Sigmoid colon (tissue), 7 donors: ENCODE measurements around the gene VWA1. TPM values are rescaled to one million over a fixed set of nuclear protein-coding genes. Genes with fewer than 3 reads are reported as not detected.
"Not testable (repeated sequence)": the region's sequence is repeated elsewhere in the genome, so short reads cannot be mapped to it uniquely, and the experiment has no call there.

ENCODE experiments used
- DNase-seq: peaks from one replicate; pipeline ENCODE4 v3.0.0-alpha.2; 2019
- H3K27ac ChIP-seq, 4 donors: fragments of 200-600 bp; sonication (generic); one replicate each; pipeline ENCODE4 v1.5.1; 2016 to 2019; ENCODE audit warnings: mild to moderate bottlenecking in 1 of 4
- H3K27me3 ChIP-seq, 3 donors: fragments of 200-600 bp; sonication (generic); one replicate each; pipeline ENCODE4 v1.5.1; 2019; ENCODE audit warnings: mild to moderate bottlenecking in 1 of 3
- H3K36me3 ChIP-seq, 4 donors: fragments of 200-600 bp; sonication (generic); one replicate each; pipeline ENCODE4 v1.5.1; 2016 to 2019
- H3K4me1 ChIP-seq, 4 donors: fragments of 200-600 bp; sonication (generic); one replicate each; pipeline ENCODE4 v1.5.1; 2017 to 2019
- H3K4me3 ChIP-seq, 4 donors: fragments of 200-600 bp; sonication (generic); one replicate each; pipeline ENCODE4 v1.5.1; 2017 to 2019; ENCODE audit warnings: mild to moderate bottlenecking in 2 of 4, moderate library complexity in 1 of 4
- H3K9me3 ChIP-seq, 4 donors: fragments of 200-600 bp in 3 of 4; sonication (generic) in 3 of 4; one replicate each; pipeline versions ENCODE4 v1.5.1 to v1.6.1; 2013 to 2019
- CTCF ChIP-seq, 4 experiments: fragments of 450-650 bp in 3 of 4; fragments of 200-600 bp in 1 of 4; IDR thresholded peaks; one replicate each; pipeline ENCODE4 v1.5.1; 2016 to 2019; ENCODE audit warnings: antibody characterized with exemption in 4 of 4, mild to moderate bottlenecking in 3 of 4, moderate library complexity in 2 of 4
- EP300 ChIP-seq, 4 donors: sonication (generic); formaldehyde crosslinking; IDR thresholded peaks; one replicate each; pipeline ENCODE4 v1.6.1; 2017; ENCODE audit warnings: antibody characterized with exemption in 4 of 4
- POLR2A ChIP-seq, 2 donors: fragments of 450-650 bp; IDR thresholded peaks; one replicate each; pipeline ENCODE4 v1.6.1; 2016; ENCODE audit warnings: antibody characterized with exemption in 2 of 2, mild to moderate bottlenecking in 2 of 2, moderate library complexity in 2 of 2
- POLR2AphosphoS5 ChIP-seq, 4 donors: sonication (generic); formaldehyde crosslinking; IDR thresholded peaks; one replicate each; pipeline ENCODE4 v1.6.1; 2017; ENCODE audit warnings: antibody characterized with exemption in 4 of 4
- WGBS, 2 donors: extraction: QIAGEN DNeasy Blood & Tissue Kit; methylation state at CpG; one replicate each; pipeline ENCODE4 v1.1.7; 2013; 5-methylcytosine and 5-hydroxymethylcytosine counted together
- intact Hi-C: fragments of 100-400 bp; cut with DNase I; formaldehyde crosslinking; loops from one replicate; pipeline ENCODE4 v1.15.1; 2023
- polyA plus RNA-seq, 3 donors: library from polyadenylated mRNA; stranded (reverse); fragments of 200-250 nt; gene quantifications; one replicate each; pipeline ENCODE4 v1.2.3, GENCODE V29; 2013
- total RNA-seq, 4 donors: library from RNA; depleted of rRNA; stranded (reverse); fragments of >200 nt; gene quantifications; one replicate each; pipeline ENCODE4 v1.1.0, GENCODE V29; 2016
- donor health status: healthy with polysubstance abuse.
- donor health status: Bipolar disorder and iron deficiency.
- donor health status: healthy.

The VWA1 gene
- total and polyA plus RNA-seq, 7 donors, result 2.4 to 107 (median 47.1) TPM

- H3K9me3 ChIP-seq, result no peaks in the 10 kb centered on the region
- no peak overlapping the region for H3K27ac ChIP-seq
- no peak overlapping the region for H3K4me3 ChIP-seq
- intact Hi-C loops, result no loop called here
- peaks cover 0 to 58% (median 39%) of the 10 kb centered on the region in 4 donors for H3K4me1 ChIP-seq
- 87% methylated on average over 7 of the region's 7 CpGs for WGBS, 2 donors
- H3K36me3 ChIP-seq, result peaks cover 3 to 53% (median 28%) of the 10 kb centered on the region in 4 donors
- DNase-seq, result no peak
- H3K27me3 ChIP-seq, result no peaks in the 10 kb centered on the region
- TF ChIP-seq CTCF (IDR thresholded peaks at IDR 0.05), result no peak
- TF ChIP-seq POLR2AphosphoS5 (IDR thresholded peaks at IDR 0.05), result no peak
- no peak for TF ChIP-seq POLR2A (IDR thresholded peaks at IDR 0.05)
- no peak for TF ChIP-seq EP300 (IDR thresholded peaks at IDR 0.05)
These were observed 31.8 kb upstream of the VWA1 start for GRCh38 chr1:1403653-1404052.

GRCh38 chr1:1406101-1406820 lies 29.2 kb upstream of the VWA1 start:
- H3K36me3 ChIP-seq, result peaks cover 0 to 44% (median 22%) of the 10 kb centered on the region in 4 donors
- H3K9me3 ChIP-seq, result no peaks in the 10 kb centered on the region
- peak overlapping the region; percentile 86 to 95 (median 93) for H3K27ac ChIP-seq
- intact Hi-C loops, result no loop called here
- 39 to 42% methylated on average over 43 of the region's 43 CpGs for WGBS, 2 donors
- TF ChIP-seq POLR2AphosphoS5 (IDR thresholded peaks at IDR 0.05) (no peak), POLR2A (IDR thresholded peaks at IDR 0.05) (no peak), EP300 (IDR thresholded peaks at IDR 0.05) (no peak), CTCF (IDR thresholded peaks at IDR 0.05) (no peak)
- no peaks in the 10 kb centered on the region for H3K27me3 ChIP-seq
- H3K4me1 ChIP-seq, result peaks cover 0 to 48% (median 37%) of the 10 kb centered on the region in 4 donors
- no peak for DNase-seq
- H3K4me3 ChIP-seq, result peak overlapping the region; percentile 85 to 99 (median 96)

- H3K36me3 ChIP-seq, result peaks cover 0 to 37% (median 18%) of the 10 kb centered on the region in 4 donors
- H3K9me3 ChIP-seq, result no peaks in the 10 kb centered on the region
- 1% methylated on average over 98 of the region's 98 CpGs for WGBS, 2 donors
- peak; percentile 87 to 96 (median 94) for TF ChIP-seq POLR2AphosphoS5 (IDR thresholded peaks at IDR 0.05)
- TF ChIP-seq EP300 (IDR thresholded peaks at IDR 0.05), result no peak
- TF ChIP-seq POLR2A (IDR thresholded peaks at IDR 0.05), result peak; percentile 51 to 80
- H3K4me3 ChIP-seq, result peak within 1 kb of the TSS; percentile 85 to 99 (median 96)
- intact Hi-C loops, result no loop called here
- H3K4me1 ChIP-seq, result peaks cover 0 to 44% (median 37%) of the 10 kb centered on the region in 4 donors
- DNase-seq, result peak; percentile 97
- no peaks in the 10 kb centered on the region for H3K27me3 ChIP-seq
- H3K27ac ChIP-seq, result peak within 1 kb of the TSS; percentile 86 to 95 (median 93)
These were observed 28.5 kb upstream of the VWA1 start, which contains the start of gene MRPL20 for GRCh38 chr1:1406821-1407635. MRPL20 (minus strand) TSS chr1:1407293; CDS start chr1:1407217, 76 bp downstream.

- Histone ChIP-seq H3K27ac (peak overlapping the region; percentile 86 to 95 (median 93)), H3K36me3 (peaks cover 0 to 29% (median 14%) of the 10 kb centered on the region in 4 donors), H3K27me3 (no peaks in the 10 kb centered on the region), H3K9me3 (no peaks in the 10 kb centered on the region), H3K4me1 (peaks cover 0 to 44% (median 37%) of the 10 kb centered on the region in 4 donors), H3K4me3 (peak overlapping the region; percentile 85 to 99 (median 96))
- 11 to 15% methylated on average over 41 of the region's 41 CpGs for WGBS, 2 donors
- DNase-seq, result no peak
- TF ChIP-seq POLR2A (IDR thresholded peaks at IDR 0.05) (no peak), POLR2AphosphoS5 (IDR thresholded peaks at IDR 0.05) (no peak), CTCF (IDR thresholded peaks at IDR 0.05) (peak in 2 of 4 experiments; percentile 17 to 26), EP300 (IDR thresholded peaks at IDR 0.05) (no peak)
- intact Hi-C loops, result no loop called here
These were observed 27.7 kb upstream of the VWA1 start for GRCh38 chr1:1407636-1408318.

GRCh38 chr1:1410238-1410637 lies 25.3 kb upstream of the VWA1 start:
- H3K4me1 ChIP-seq, result peaks cover 0 to 36% (median 33%) of the 10 kb centered on the region in 4 donors
- H3K27me3 ChIP-seq, H3K4me3 ChIP-seq, DNase-seq, H3K36me3 ChIP-seq, H3K27ac ChIP-seq, intact Hi-C loops, H3K9me3 ChIP-seq: not testable (repeated sequence)
- 83 to 88% methylated on average over 8 of the region's 8 CpGs for WGBS, 2 donors
